ENCODE results near the gene NELFB.

DNA sequence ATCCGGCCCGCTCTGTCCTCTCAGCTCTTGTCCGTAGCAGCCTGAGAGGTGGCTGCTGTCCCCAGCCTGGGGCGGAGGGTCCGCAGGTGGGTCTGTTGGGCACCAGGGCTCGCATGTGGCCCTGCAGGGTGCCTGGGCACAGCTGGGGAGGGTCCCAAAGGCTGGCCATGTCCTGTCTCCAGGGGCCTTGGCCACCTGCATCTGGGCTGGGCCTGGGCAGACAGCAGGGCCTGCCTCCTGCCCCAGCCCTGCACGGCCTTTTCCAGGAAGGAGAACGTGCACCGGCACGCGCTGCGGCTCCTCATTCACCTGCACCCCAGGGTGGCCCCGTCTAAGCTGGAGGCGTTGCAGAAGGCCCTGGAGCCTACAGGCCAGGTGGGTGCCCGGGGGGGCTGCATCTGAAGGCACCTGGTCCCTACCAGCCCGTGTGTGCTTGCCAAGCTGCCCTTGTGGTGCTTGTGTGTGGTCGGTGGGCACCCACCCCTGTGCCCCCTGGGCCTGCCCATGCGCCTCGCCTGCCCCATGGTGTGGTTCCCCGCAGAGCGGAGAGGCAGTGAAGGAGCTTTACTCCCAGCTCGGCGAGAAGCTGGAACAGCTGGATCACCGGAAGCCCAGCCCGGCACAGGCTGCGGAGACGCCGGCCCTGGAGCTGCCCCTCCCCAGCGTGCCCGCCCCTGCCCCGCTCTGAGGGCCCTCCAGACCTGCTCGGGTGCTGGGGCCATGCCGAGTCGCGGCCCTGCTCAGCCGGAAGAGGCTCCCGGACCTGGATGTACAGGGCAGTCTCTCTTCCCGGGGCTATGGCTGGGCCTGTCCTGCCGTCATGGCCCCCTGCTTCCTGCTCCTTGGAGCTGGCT is 17.3 kb downstream of the NELFB start:
- TF ChIP-seq ZFP3 (CRISPR knock-in tag; IDR thresholded peaks at IDR 0.05) (no peak), ZNF8 (CRISPR knock-in tag; IDR thresholded peaks at IDR 0.05) (no peak), RARB (CRISPR knock-in tag; IDR thresholded peaks at IDR 0.05) (no peak), BACH2 (CRISPR knock-in tag; IDR thresholded peaks at IDR 0.05; ENCODE audit: borderline replicate concordance) (no peak), ESRRG (CRISPR knock-in tag; IDR thresholded peaks at IDR 0.05) (no peak), OSR1 (CRISPR knock-in tag; IDR thresholded peaks at IDR 0.05) (no peak)
- TF ChIP-seq, protein P1, sequence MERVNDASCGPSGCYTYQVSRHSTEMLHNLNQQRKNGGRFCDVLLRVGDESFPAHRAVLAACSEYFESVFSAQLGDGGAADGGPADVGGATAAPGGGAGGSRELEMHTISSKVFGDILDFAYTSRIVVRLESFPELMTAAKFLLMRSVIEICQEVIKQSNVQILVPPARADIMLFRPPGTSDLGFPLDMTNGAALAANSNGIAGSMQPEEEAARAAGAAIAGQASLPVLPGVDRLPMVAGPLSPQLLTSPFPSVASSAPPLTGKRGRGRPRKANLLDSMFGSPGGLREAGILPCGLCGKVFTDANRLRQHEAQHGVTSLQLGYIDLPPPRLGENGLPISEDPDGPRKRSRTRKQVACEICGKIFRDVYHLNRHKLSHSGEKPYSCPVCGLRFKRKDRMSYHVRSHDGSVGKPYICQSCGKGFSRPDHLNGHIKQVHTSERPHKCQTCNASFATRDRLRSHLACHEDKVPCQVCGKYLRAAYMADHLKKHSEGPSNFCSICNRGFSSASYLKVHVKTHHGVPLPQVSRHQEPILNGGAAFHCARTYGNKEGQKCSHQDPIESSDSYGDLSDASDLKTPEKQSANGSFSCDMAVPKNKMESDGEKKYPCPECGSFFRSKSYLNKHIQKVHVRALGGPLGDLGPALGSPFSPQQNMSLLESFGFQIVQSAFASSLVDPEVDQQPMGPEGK (CRISPR knock-in tag; IDR thresholded peaks at IDR 0.05; ENCODE audit: borderline replicate concordance) = no peak
- TF ChIP-seq, protein P2, sequence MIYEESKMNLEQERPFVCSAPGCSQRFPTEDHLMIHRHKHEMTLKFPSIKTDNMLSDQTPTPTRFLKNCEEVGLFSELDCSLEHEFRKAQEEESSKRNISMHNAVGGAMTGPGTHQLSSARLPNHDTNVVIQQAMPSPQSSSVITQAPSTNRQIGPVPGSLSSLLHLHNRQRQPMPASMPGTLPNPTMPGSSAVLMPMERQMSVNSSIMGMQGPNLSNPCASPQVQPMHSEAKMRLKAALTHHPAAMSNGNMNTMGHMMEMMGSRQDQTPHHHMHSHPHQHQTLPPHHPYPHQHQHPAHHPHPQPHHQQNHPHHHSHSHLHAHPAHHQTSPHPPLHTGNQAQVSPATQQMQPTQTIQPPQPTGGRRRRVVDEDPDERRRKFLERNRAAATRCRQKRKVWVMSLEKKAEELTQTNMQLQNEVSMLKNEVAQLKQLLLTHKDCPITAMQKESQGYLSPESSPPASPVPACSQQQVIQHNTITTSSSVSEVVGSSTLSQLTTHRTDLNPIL (CRISPR knock-in tag; IDR thresholded peaks at IDR 0.05; ENCODE audit: low read depth) = no peak
